Hematopoietic multipotent progenitor cell treated with erythropoietin and hydrocortisone succinate and interleukin-3 and kit ligand, for 15 days (in vitro differentiated cells): ENCODE data around the gene IL22RA1.

ENCODE experiments used
- DNase-seq: peaks from one replicate; pipeline ENCODE4 v3.0.0-alpha.2; 2015; ENCODE audit warnings: low spot score

The IL22RA1 gene

DNA sequence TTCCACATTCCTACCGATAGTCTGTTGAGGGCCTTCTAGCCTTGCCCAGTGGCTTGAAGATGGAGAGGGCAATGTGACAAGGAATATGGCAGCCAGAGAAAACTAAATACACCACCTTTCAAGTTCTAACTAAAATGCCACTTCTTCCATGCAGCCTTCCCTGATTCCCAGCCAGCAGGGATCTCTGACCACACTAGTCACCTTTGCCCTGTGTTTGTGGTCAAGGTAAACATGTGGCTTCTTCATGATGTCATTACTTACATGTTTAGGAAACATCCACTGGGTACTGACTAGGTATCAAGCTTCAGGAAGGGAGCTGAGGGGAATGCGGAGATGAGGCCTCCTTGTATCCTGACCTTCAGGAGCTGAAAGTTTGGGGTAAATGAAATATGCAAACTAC is 22.6 kb upstream of the IL22RA1 start:
- no peak for DNase-seq

GRCh38 chr1:24164004-24164403 is 21.1 kb upstream of the IL22RA1 start:
- no peak for DNase-seq

GRCh38 chr1:24162201-24162600 is 19.3 kb upstream of the IL22RA1 start:
- DNase-seq = no peak

DNA sequence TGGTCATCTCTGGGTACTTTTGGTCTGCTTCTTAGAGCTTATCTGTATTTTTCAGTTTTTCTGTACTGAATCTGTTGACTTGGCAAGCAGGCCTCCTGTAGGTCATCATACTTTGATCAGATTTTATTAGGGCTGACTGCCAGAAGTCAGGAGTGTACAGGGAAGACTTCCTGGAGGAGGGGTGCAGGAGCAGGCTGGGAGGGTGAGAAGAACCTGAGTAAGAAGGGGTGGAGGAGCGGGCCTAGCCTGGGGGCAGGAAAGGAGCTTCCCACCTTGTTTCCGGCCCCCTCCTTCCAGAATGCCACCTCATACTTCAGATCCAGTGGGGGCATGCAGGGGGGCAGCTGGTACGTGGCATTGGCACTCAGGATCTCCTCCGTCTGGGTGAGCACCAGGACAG is 18.3 kb upstream of the IL22RA1 start:
- DNase-seq = no peak

DNA sequence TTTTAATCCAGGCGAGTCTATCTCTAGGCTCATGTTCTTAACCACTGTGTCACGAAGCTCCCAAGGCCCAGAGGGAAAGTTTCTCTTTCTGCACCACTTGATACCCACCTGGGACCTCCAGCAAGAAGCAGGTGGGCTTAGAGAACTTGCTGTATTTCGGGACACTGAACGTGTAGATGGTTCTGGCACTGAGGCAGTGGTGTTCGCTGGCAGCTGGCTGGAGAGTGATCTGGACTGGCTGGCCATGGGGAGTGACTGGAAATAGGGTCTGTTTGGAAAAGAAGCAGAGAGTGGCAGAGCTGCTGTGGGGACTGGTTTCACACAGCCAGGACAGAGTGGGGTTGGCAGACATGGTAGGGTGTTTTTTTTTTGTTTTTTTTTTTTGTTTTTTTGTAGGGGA is 16.4 kb upstream of the IL22RA1 start:
- DNase-seq = no peak

- DNase-seq = no peak
Observed at GRCh38 chr1:24157918-24158481, 15.1 kb upstream of the IL22RA1 start.

GRCh38 chr1:24156542-24157260 is 13.8 kb upstream of the IL22RA1 start:
- DNase-seq = no peak

- DNase-seq = no peak
Observed at GRCh38 chr1:24155011-24155782, 12.3 kb upstream of the IL22RA1 start.

- DNase-seq = no peak
Observed at GRCh38 chr1:24154215-24154614, 11.3 kb upstream of the IL22RA1 start.

DNA sequence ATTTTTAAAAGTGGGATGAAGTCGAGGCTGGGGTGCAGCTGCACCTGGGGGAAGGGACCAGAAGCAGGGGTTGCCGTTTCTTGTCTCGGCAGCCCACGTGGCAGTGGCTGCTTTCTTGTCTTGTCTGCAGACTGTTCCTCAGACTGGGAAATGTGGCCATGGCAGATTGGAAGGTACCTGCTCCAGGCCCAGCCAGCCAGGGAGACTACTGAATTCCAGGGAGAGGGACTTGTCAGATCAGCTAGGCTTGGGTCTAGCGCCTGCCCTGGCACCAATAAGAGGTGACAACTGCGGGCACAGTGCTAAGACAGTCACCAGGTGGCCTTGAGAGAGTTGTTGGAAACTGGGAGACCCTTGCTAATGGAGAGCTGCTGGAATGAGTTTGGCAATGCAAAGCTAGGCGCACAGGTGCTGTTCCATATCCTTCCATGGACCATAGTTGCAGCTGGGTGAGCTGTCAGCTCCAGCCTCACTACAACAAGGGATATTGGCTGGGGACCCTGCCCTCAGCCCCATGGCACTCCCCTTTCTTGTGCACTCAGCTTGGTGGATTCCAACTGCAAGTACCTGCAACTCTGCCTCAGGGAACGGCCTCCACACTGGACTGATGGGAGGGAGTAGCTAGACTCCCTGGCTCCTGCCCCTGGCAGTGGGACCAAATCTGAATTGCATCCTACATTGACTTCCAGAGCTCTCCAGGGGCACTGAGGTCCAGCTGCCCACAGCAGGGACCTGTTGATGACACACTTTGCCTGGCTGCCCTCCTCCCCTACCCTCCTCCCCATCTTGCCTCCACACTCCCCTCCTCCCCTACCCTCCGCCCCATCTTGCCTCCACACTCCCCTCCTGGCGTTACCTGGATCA is 9.9 kb upstream of the IL22RA1 start:
- DNase-seq = no peak

- DNase-seq = no peak
Observed at GRCh38 chr1:24151175-24151533, 8.2 kb upstream of the IL22RA1 start.

DNA sequence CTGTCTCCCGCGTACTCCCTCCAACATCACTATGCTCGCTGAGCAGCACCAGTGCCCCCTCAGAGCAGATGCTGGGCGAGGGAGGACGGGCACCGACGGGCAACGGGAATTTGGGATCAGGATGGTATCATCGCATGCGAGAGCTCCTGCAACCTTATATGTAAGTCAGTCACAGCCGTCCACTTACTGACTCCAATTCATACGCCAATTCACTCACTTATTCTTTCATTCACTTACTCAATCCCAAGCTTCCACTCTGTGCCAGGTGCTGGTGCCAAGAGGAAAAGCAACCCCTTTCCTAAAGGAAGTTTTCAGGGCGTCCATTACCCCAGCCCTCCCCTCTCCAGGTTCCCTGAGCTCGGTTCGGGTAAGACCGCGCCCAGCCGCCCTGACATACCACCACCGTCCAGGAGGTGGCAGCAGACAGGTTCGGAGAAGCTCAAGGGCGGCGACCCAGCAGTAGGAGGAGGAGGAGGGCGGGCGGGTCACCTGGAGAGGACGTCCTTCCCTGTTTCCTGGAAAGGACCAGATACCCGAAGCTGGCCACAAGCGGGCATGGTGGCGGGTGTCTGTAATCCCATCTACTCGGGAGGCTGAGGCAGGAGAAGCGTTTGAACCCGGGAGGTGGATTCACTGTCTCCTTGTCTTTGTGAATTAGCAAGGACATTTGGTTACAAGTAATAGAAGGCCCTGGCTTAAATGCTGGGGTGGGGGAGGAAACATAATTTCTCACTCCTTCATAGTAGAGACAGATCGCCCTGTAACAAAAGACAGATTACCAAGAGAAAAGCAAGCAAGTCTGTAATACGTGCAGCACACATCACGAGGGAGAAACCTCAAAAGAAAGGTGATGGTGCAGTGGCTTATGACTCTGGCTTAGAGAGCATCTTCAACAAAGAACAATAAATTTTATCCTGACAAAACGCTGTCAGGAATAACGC is 7.6 kb upstream of the IL22RA1 start:
- DNase-seq = peak; percentile 79

GRCh38 chr1:24149866-24150233 is 6.9 kb upstream of the IL22RA1 start:
- DNase-seq = peak; percentile 60

GRCh38 chr1:24147816-24148215 is 4.9 kb upstream of the IL22RA1 start:
- DNase-seq = no peak

- DNase-seq = no peak
Observed at GRCh38 chr1:24147194-24147593, 4.3 kb upstream of the IL22RA1 start.

- no peak for DNase-seq
Observed at GRCh38 chr1:24141311-24141997, 1.5 kb downstream of the IL22RA1 start.

GRCh38 chr1:24140741-24141181 is 2.2 kb downstream of the IL22RA1 start:
- DNase-seq = no peak

DNA sequence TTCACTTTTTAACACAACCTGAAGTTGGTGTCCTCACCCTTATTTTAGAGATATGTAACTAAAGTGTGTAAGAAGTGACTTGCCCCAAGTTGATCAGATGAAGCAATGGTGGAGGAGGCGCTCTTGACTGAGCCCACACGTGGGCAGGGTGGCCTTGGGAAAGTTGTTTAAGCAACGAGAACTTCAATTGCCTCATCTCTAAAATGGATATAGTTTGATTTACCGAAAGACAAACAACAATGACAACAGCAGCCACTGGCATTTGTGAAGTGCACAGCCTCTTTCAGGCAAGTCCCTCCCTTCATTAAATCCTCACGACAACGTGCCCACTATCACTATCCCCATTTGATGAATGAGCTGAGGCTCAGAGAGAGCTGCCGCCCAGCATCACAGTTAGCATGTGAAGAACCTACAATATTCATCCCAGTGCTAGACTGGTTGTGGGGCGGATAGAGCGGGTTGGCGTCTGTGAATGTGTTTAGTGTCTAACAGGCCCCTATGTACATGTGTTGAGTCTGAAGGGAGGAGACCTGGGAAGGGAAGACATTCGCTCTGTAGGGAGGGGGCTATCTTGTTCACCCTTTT is 3.0 kb downstream of the IL22RA1 start:
- DNase-seq = no peak

- no peak for DNase-seq
Observed at GRCh38 chr1:24139222-24139489, 3.8 kb downstream of the IL22RA1 start.

GRCh38 chr1:24138476-24139221 is 4.3 kb downstream of the IL22RA1 start:
- DNase-seq = no peak
